CD4-positive, CD25-positive, alpha-beta regulatory T cell (primary cell): ENCODE data around the gene EPB41L3. TPM values are rescaled to one million over a fixed set of nuclear protein-coding genes. Genes with fewer than 3 reads are reported as not detected.

Source experiments
- ATAC-seq, 2 donors: fragments of 150-1000 bp; cut with Tn5 transposase; one replicate each; pipeline ENCODE4 v1.10.0; 2021; ENCODE audit warnings: low read depth in 2 of 2, moderate number of reproducible peaks in 2 of 2, moderate library complexity in 1 of 2
- DNase-seq, 3 donors: peaks; one replicate each; pipeline versions ENCODE4 v3.0.0 to v3.0.0-alpha.2; 2012 to 2022; ENCODE audit warnings: mixed read lengths in 1 of 3
- H3K27ac ChIP-seq: one replicate; pipeline ENCODE4 v1.7.0; 2013; ENCODE audit warnings: mild to moderate bottlenecking, low read length; ENCODE audit not compliant: insufficient read depth, poor library complexity, severe bottlenecking
- H3K27me3 ChIP-seq: one replicate; pipeline ENCODE4 v1.7.0; 2013; ENCODE audit warnings: low read length; ENCODE audit not compliant: control insufficient read depth, insufficient read depth
- H3K36me3 ChIP-seq: one replicate; pipeline ENCODE4 v1.7.0; 2013; ENCODE audit warnings: mild to moderate bottlenecking, low read length, moderate library complexity; ENCODE audit not compliant: control insufficient read depth, insufficient read depth
- H3K4me1 ChIP-seq: 2 replicates; pipeline ENCODE4 v1.7.0; 2013; ENCODE audit warnings: mild to moderate bottlenecking, low read length; ENCODE audit not compliant: insufficient read depth, control insufficient read depth, poor library complexity, severe bottlenecking
- H3K4me3 ChIP-seq: one replicate; pipeline ENCODE4 v1.7.0; 2013; ENCODE audit warnings: low read depth, mild to moderate bottlenecking, low read length, moderate library complexity
- H3K9me3 ChIP-seq, 2 experiments: 1 replicate in 1 of 2; 2 replicates in 1 of 2; pipeline ENCODE4 v1.7.0; 2013; ENCODE audit warnings: low read length in 2 of 2, mild to moderate bottlenecking in 1 of 2, moderate library complexity in 1 of 2; ENCODE audit not compliant: control insufficient read depth in 2 of 2
- H3K27ac Mint-ChIP-seq, 3 donors: one replicate each; pipeline ENCODE4 v1.8.0; 2020 to 2022; ENCODE audit warnings: mild to moderate bottlenecking in 3 of 3, mixed read lengths in 3 of 3, moderate library complexity in 2 of 3
- H3K27me3 Mint-ChIP-seq: one replicate; pipeline ENCODE4 v1.8.0; 2022; ENCODE audit warnings: mild to moderate bottlenecking, mixed read lengths
- H3K36me3 Mint-ChIP-seq: one replicate; pipeline ENCODE4 v1.8.0; 2020; ENCODE audit warnings: mixed read lengths
- H3K4me1 Mint-ChIP-seq, 4 donors: one replicate each; pipeline ENCODE4 v1.8.0; 2020 to 2022; ENCODE audit warnings: mixed read lengths in 4 of 4, mild to moderate bottlenecking in 1 of 4
- H3K4me3 Mint-ChIP-seq, 4 donors: one replicate each; pipeline ENCODE4 v1.8.0; 2020 to 2022; ENCODE audit warnings: mild to moderate bottlenecking in 4 of 4, mixed read lengths in 4 of 4, moderate library complexity in 3 of 4
- H3K9me3 Mint-ChIP-seq, 7 donors: one replicate each; pipeline ENCODE4 v1.8.0; 2020 to 2022; ENCODE audit warnings: mixed read lengths in 7 of 7, mild to moderate bottlenecking in 3 of 7, moderate library complexity in 2 of 7
- polyA plus RNA-seq, 4 donors: library from polyadenylated mRNA; unstranded; fragments of 300-500 nt; fragmentation: Illumina TruSeq; gene quantifications; one replicate each; pipeline ENCODE4 v1.2.3, GENCODE V29; 2021
- total RNA-seq: library from RNA; stranded (reverse); gene quantifications from one replicate; pipeline ENCODE4 v1.2.3, GENCODE V29; 2022

EPB41L3 gene
- total and polyA plus RNA-seq, 5 donors from 2014 or later, result 0.52 TPM; not detected in 4

GRCh38 chr18:5388896-5389295, 154.9 kb downstream of the EPB41L3 start:
- H3K4me1 Mint-ChIP-seq, result peaks cover 0 to under 1% (median 0%) of the 10 kb centered on the region in 4 donors
- H3K36me3 Mint-ChIP-seq, result no peaks in the 10 kb centered on the region
- peaks cover 0 to 6% (median 0%) of the 10 kb centered on the region in 7 donors for H3K9me3 Mint-ChIP-seq
- no peak for DNase-seq
- ATAC-seq, result no peak
- peaks cover 6% of the 10 kb centered on the region for H3K27me3 Mint-ChIP-seq
- H3K27ac Mint-ChIP-seq, result no peak overlapping the region
- no peaks in the 10 kb centered on the region for H3K4me1 ChIP-seq
- H3K27ac ChIP-seq, result no peak overlapping the region
- no peak overlapping the region for H3K4me3 Mint-ChIP-seq
- H3K36me3 ChIP-seq, result no peaks in the 10 kb centered on the region
- H3K9me3 ChIP-seq, result no peaks in the 10 kb centered on the region
- H3K4me3 ChIP-seq, result no peak overlapping the region
- no peaks in the 10 kb centered on the region for H3K27me3 ChIP-seq

- Mint-ChIP-seq H3K27ac (no peak overlapping the region), H3K4me1 (peaks cover 0 to 4% (median 0%) of the 10 kb centered on the region in 4 donors), H3K27me3 (peaks cover 4% of the 10 kb centered on the region), H3K4me3 (no peak overlapping the region), H3K36me3 (no peaks in the 10 kb centered on the region), H3K9me3 (peaks cover 0 to 2% (median 0%) of the 10 kb centered on the region in 7 donors)
- H3K9me3 ChIP-seq, result no peaks in the 10 kb centered on the region
- H3K4me1 ChIP-seq, result no peaks in the 10 kb centered on the region
- H3K27me3 ChIP-seq, result no peaks in the 10 kb centered on the region
- H3K27ac ChIP-seq, result no peak overlapping the region
- H3K4me3 ChIP-seq, result no peak overlapping the region
- ATAC-seq, result no peak
- H3K36me3 ChIP-seq, result no peaks in the 10 kb centered on the region
- no peak for DNase-seq
These were observed 163.2 kb downstream of the EPB41L3 start for GRCh38 chr18:5380586-5380985.

- peaks cover 4% of the 10 kb centered on the region for H3K27me3 Mint-ChIP-seq
- peaks cover 0 to 4% (median 0%) of the 10 kb centered on the region in 4 donors for H3K4me1 Mint-ChIP-seq
- DNase-seq, result no peak
- Histone ChIP-seq H3K9me3 (no peaks in the 10 kb centered on the region), H3K27ac (no peak overlapping the region), H3K27me3 (no peaks in the 10 kb centered on the region), H3K4me3 (no peak overlapping the region), H3K36me3 (no peaks in the 10 kb centered on the region), H3K4me1 (no peaks in the 10 kb centered on the region)
- no peak overlapping the region for H3K27ac Mint-ChIP-seq
- no peak overlapping the region for H3K4me3 Mint-ChIP-seq
- peaks cover 0 to 2% (median 0%) of the 10 kb centered on the region in 7 donors for H3K9me3 Mint-ChIP-seq
- no peaks in the 10 kb centered on the region for H3K36me3 Mint-ChIP-seq
- no peak for ATAC-seq
These were observed 166.8 kb downstream of the EPB41L3 start for GRCh38 chr18:5376986-5377385.

GRCh38 chr18:5370332-5370731, 173.5 kb downstream of the EPB41L3 start:
- DNase-seq, result no peak
- no peak overlapping the region for H3K4me3 Mint-ChIP-seq
- H3K36me3 ChIP-seq, result no peaks in the 10 kb centered on the region
- no peak overlapping the region for H3K27ac ChIP-seq
- H3K27me3 Mint-ChIP-seq, result no peaks in the 10 kb centered on the region
- H3K36me3 Mint-ChIP-seq, result no peaks in the 10 kb centered on the region
- no peak overlapping the region for H3K4me3 ChIP-seq
- H3K4me1 ChIP-seq, result no peaks in the 10 kb centered on the region
- H3K27ac Mint-ChIP-seq, result no peak overlapping the region
- H3K9me3 Mint-ChIP-seq, result no peaks in the 10 kb centered on the region
- ATAC-seq, result no peak
- no peaks in the 10 kb centered on the region for H3K4me1 Mint-ChIP-seq
- no peaks in the 10 kb centered on the region for H3K27me3 ChIP-seq
- H3K9me3 ChIP-seq, result no peaks in the 10 kb centered on the region

- Mint-ChIP-seq H3K36me3 (no peaks in the 10 kb centered on the region), H3K4me1 (no peaks in the 10 kb centered on the region), H3K27me3 (no peaks in the 10 kb centered on the region), H3K9me3 (no peaks in the 10 kb centered on the region), H3K4me3 (no peak overlapping the region), H3K27ac (no peak overlapping the region)
- no peaks in the 10 kb centered on the region for H3K4me1 ChIP-seq
- H3K27me3 ChIP-seq, result no peaks in the 10 kb centered on the region
- ATAC-seq (no peak), DNase-seq (no peak)
- no peaks in the 10 kb centered on the region for H3K9me3 ChIP-seq
- H3K4me3 ChIP-seq, result no peak overlapping the region
- no peaks in the 10 kb centered on the region for H3K36me3 ChIP-seq
- no peak overlapping the region for H3K27ac ChIP-seq
These were observed 174.3 kb downstream of the EPB41L3 start for GRCh38 chr18:5369513-5369912.

DNA sequence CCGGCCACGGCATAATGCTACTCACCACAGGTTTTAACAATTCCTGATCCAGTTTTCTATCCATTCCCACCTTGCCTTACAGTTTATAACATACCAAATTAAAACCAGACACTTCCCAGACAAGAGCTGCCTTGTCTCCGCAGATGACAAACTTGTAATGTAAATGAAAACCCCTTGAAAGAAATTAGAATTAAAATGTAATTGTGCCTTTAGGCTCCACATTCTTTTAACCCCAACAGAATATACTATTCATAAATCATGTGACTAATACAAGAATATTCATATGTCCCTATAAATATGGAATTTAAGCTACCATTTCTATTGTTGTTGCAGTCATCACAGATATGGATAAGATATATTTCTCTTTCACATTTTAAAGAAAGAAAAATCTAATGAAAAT, 178.4 kb downstream of the EPB41L3 start:
- no peaks in the 10 kb centered on the region for H3K4me1 Mint-ChIP-seq
- Histone ChIP-seq H3K27me3 (no peaks in the 10 kb centered on the region), H3K36me3 (no peaks in the 10 kb centered on the region), H3K9me3 (no peaks in the 10 kb centered on the region), H3K27ac (no peak overlapping the region), H3K4me3 (no peak overlapping the region), H3K4me1 (no peaks in the 10 kb centered on the region)
- no peaks in the 10 kb centered on the region for H3K27me3 Mint-ChIP-seq
- ATAC-seq (no peak), DNase-seq (no peak)
- no peaks in the 10 kb centered on the region for H3K9me3 Mint-ChIP-seq
- no peak overlapping the region for H3K27ac Mint-ChIP-seq
- no peaks in the 10 kb centered on the region for H3K36me3 Mint-ChIP-seq
- H3K4me3 Mint-ChIP-seq, result no peak overlapping the region

DNA sequence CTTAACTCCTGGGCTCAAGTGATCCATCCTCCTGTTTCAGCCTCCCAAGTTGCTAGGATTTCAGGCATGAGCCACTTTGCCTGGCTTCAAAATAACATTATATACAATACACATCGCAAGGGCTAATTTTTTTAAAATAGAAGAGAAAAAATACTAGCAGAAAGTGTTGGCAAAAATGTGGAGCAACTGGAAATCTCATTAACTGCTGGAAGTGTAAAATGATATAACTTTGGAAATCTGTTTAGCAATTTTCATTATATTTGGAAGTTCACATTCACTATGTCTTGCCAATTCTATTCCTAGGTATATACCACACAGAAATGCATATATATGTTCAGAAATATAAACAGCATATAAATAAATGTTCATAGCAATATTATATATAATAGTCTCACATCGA, 193.2 kb downstream of the EPB41L3 start:
- H3K4me3 ChIP-seq, result no peak overlapping the region
- H3K36me3 ChIP-seq, result no peaks in the 10 kb centered on the region
- no peak overlapping the region for H3K4me3 Mint-ChIP-seq
- no peak overlapping the region for H3K27ac ChIP-seq
- H3K9me3 Mint-ChIP-seq, result peaks cover 5 to 30% (median 14%) of the 10 kb centered on the region in 7 donors
- H3K4me1 ChIP-seq, result no peaks in the 10 kb centered on the region
- peaks cover 3% of the 10 kb centered on the region for H3K36me3 Mint-ChIP-seq
- no peak overlapping the region for H3K27ac Mint-ChIP-seq
- H3K27me3 Mint-ChIP-seq, result peaks cover 8% of the 10 kb centered on the region
- no peaks in the 10 kb centered on the region for H3K4me1 Mint-ChIP-seq
- peaks cover 0 to 8% of the 10 kb centered on the region in 2 experiments for H3K9me3 ChIP-seq
- no peak for DNase-seq
- no peak for ATAC-seq
- no peaks in the 10 kb centered on the region for H3K27me3 ChIP-seq
